K562 (cell line): Measurements from ENCODE around the gene SMIM10L1. TPM values are rescaled to one million over a fixed set of nuclear protein-coding genes. Genes with fewer than 3 reads are reported as not detected.

Experiments used
- ATAC-seq: fragments of 200-7000 bp; cut with Tn5 transposase; 3 replicates; pipeline ENCODE4 v1.9.1; 2020; ENCODE audit warnings: moderate library complexity
- BruUV-seq: library from RNA; stranded (reverse); fragments of 400-500 nt; replicated peaks from 2 replicates; lab custom pipeline; 2021; lab: Mats Ljungman, UMichigan
- CTCF ChIA-PET: fragments of 300-600 bp; formaldehyde crosslinking; extraction: SDS; loops from one replicate; lab custom pipeline; 2021; ENCODE audit warnings: low intra/inter-chr PET ratio; lab: Yijun Ruan, JAX
- POLR2A ChIA-PET: fragments of 300-600, 350-650 bp; sonication (Branson Sonifier 250); formaldehyde crosslinking; extraction: SDS; loops from one replicate; lab custom pipeline; 2021; ENCODE audit warnings: antibody characterized with exemption, inconsistent platforms; lab: Yijun Ruan, JAX
- DNase-seq, 4 experiments: peaks; one replicate each; pipeline versions ENCODE4 v3.0.0 to v3.0.0-alpha.2; 2011 to 2018; ENCODE audit warnings: low spot score in 3 of 4, mixed read lengths in 3 of 4; ENCODE audit errors: extremely low read depth in 1 of 4
- FAIRE-seq: peaks from 2 replicates; lab custom pipeline; 2011; peaks lifted over from hg19 to GRCh38; lab: Jason Lieb, UNC
- H2AFZ ChIP-seq: 2 replicates; pipeline ENCODE4 v1.6.0; 2011; ENCODE audit warnings: low read depth, low read length, control low read depth, inconsistent platforms
- H3K27ac ChIP-seq: fragments of 200-600 bp; 3 replicates; pipeline ENCODE4 v1.8.0; 2011; ENCODE audit warnings: low read depth, mild to moderate bottlenecking, control low read depth, inconsistent platforms, low read length, moderate library complexity, mixed read lengths; ENCODE audit errors: extremely low read depth
- H3K27me3 ChIP-seq, 2 experiments: fragments of 300-600 bp in 1 of 2; 2 replicates in 1 of 2; 3 replicates in 1 of 2; pipeline versions ENCODE4 v1.6.0 to v1.8.0; 2011; ENCODE audit warnings: inconsistent platforms in 2 of 2, low read length in 2 of 2, mild to moderate bottlenecking in 1 of 2, mixed read lengths in 1 of 2, moderate library complexity in 1 of 2; ENCODE audit not compliant: control insufficient read depth in 2 of 2, insufficient read depth in 2 of 2
- H3K36me3 ChIP-seq: fragments of 300-600 bp; 3 replicates; pipeline ENCODE4 v1.8.0; 2011; ENCODE audit warnings: mild to moderate bottlenecking, low read length, inconsistent platforms; ENCODE audit not compliant: control insufficient read depth, insufficient read depth
- H3K4me1 ChIP-seq, 2 experiments: fragments of 200-600 bp in 1 of 2; replicated peaks in 1 of 2; 2 replicates in 1 of 2; 3 replicates in 1 of 2; pipeline versions ENCODE4 v1.5.1 to v1.8.0; 2011; ENCODE audit warnings: inconsistent platforms in 2 of 2, low read length in 2 of 2, mild to moderate bottlenecking in 1 of 2, mixed read lengths in 1 of 2, moderate library complexity in 1 of 2; ENCODE audit not compliant: control insufficient read depth in 2 of 2, insufficient read depth in 2 of 2
- H3K4me2 ChIP-seq: 2 replicates; pipeline ENCODE4 v1.6.1; 2011; ENCODE audit warnings: low read length, control low read depth, inconsistent platforms, mixed read lengths; ENCODE audit not compliant: insufficient read depth
- H3K4me3 ChIP-seq: fragments of 200-600 bp; sonication (generic), shearing (Covaris generic); 2 replicates; pipeline ENCODE4 v1.5.1; 2016; ENCODE audit warnings: control low read depth, inconsistent platforms
- H3K79me2 ChIP-seq: fragments of 200-600 bp; 3 replicates; pipeline ENCODE4 v1.8.0; 2011; ENCODE audit warnings: low read length, inconsistent platforms; ENCODE audit not compliant: control insufficient read depth, insufficient read depth
- H3K9ac ChIP-seq, 2 experiments: 2 replicates each; pipeline versions ENCODE4 v1.6.0 to v1.6.1; 2011; ENCODE audit warnings: low read depth in 2 of 2, low read length in 2 of 2, control low read depth in 1 of 2, inconsistent platforms in 1 of 2, mild to moderate bottlenecking in 1 of 2, mixed read lengths in 1 of 2; ENCODE audit not compliant: insufficient read depth in 1 of 2
- H3K9me1 ChIP-seq: one replicate; pipeline ENCODE4 v1.6.0; 2011; ENCODE audit warnings: inconsistent platforms, mild to moderate bottlenecking, low read length, moderate library complexity; ENCODE audit not compliant: control insufficient read depth, insufficient read depth
- H3K9me3 ChIP-seq: replicated peaks from 2 replicates; pipeline ENCODE4 v1.5.1; 2011; ENCODE audit warnings: low read depth, low read length, inconsistent platforms; ENCODE audit not compliant: control insufficient read depth, insufficient read depth
- H4K20me1 ChIP-seq: replicated peaks from 2 replicates; pipeline ENCODE4 v1.6.1; 2011; ENCODE audit warnings: low read length, inconsistent platforms, mixed read lengths; ENCODE audit not compliant: control insufficient read depth, insufficient read depth
- BACH1 ChIP-seq: fragments of 200-800 bp; sonication (Bioruptor generic); IDR thresholded peaks from 2 replicates; pipeline ENCODE4 v1.6.1; 2016; ENCODE audit warnings: missing genetic modification characterization, missing compliant biosample characterization
- MTA2 ChIP-seq: fragments of 450-650 bp; IDR thresholded peaks from 2 replicates; pipeline ENCODE4 v1.6.1; 2016; ENCODE audit warnings: low read depth
- PCBP1 ChIP-seq: fragments of 200-400 bp; formaldehyde crosslinking; IDR thresholded peaks from 2 replicates; pipeline ENCODE4 v1.6.1; 2018; ENCODE audit warnings: mild to moderate bottlenecking, low read depth, low read length; ENCODE audit not compliant: poor library complexity, severe bottlenecking
- RBBP5 ChIP-seq: fragments of 200-600 bp; sonication (generic); IDR thresholded peaks from 2 replicates; pipeline ENCODE4 v1.6.1; 2012; ENCODE audit warnings: borderline replicate concordance, mild to moderate bottlenecking, low read length, control low read depth, inconsistent platforms; ENCODE audit not compliant: insufficient read depth, poor library complexity, severe bottlenecking
- SRSF9 ChIP-seq: fragments of 200-400 bp; formaldehyde crosslinking; IDR thresholded peaks from 2 replicates; pipeline ENCODE4 v1.6.1; 2017; ENCODE audit warnings: low read depth, low read length, borderline replicate concordance
- ZNF507 ChIP-seq: conservative IDR thresholded peaks from 2 replicates; pipeline ENCODE4 v1.6.1; 2017; ENCODE audit warnings: missing genetic modification characterization, missing compliant biosample characterization
- ZNF668 ChIP-seq: fragments of 250-450 bp; sonication (Bioruptor Pico); IDR thresholded peaks from 2 replicates; pipeline ENCODE4 v1.8.0; 2022; ENCODE audit warnings: mild to moderate bottlenecking, inconsistent platforms
- WGBS: fragments of 100-300 bp; shearing (Covaris generic); methylation state at CpG from one replicate; pipeline ENCODE4 v1.1.6; 2016; ENCODE audit warnings: low coverage, mixed read lengths; ENCODE audit not compliant: insufficient coverage; ENCODE audit errors: missing lambda C conversion rate; 5-methylcytosine and 5-hydroxymethylcytosine counted together
- in situ Hi-C: fragments of 300-500 bp; cut with MboI; formaldehyde crosslinking; loops from 4 replicates; pipeline ENCODE4 v1.15.0; 2018; ENCODE audit warnings: inconsistent platforms, mixed read lengths
- intact Hi-C: fragments of 100-400 bp; cut with micrococcal nuclease; formaldehyde crosslinking; loops from 2 replicates; pipeline ENCODE4 v1.14.2; 2022
- polyA plus RNA-seq, 8 experiments: library from polyadenylated mRNA; depleted of rRNA in 4 of 8; stranded (reverse) in 5 of 8; unstranded in 3 of 8; fragments of >200 nt; fragmentation: Nextera tagmentation in 2 of 8; fragmentation: Illumina TruSeq in 1 of 8; extraction: Ambion mirVana in 2 of 8; extraction: Trizol in 1 of 8; gene quantifications; 2 replicates each; pipeline versions ENCODE4 v1.2.1 to v1.2.3, GENCODE V29; 2011 to 2014; ENCODE audit warnings: inconsistent platforms in 1 of 8, missing spikeins in 1 of 8
- total RNA-seq, 7 experiments: library from RNA; depleted of rRNA in 6 of 7; stranded (reverse); fragments of >200 nt in 6 of 7; fragmentation: Illumina TruSeq in 2 of 7; extraction: Trizol in 2 of 7; gene quantifications; 2 replicates each; pipeline versions ENCODE4 v1.2.1 to v1.2.3, GENCODE V29; 2011 to 2021; ENCODE audit warnings: low replicate concordance in 1 of 7
- TF ChIP-seq, protein P1 (sequence below): fragments of 250-450 bp; sonication (Bioruptor Pico); IDR thresholded peaks from 2 replicates; pipeline ENCODE4 v1.4.0; 2020; ENCODE audit warnings: mild to moderate bottlenecking, moderate library complexity
- TF ChIP-seq, protein P2 (sequence below): fragments of 450-650 bp; formaldehyde crosslinking; IDR thresholded peaks from 2 replicates; pipeline ENCODE4 v1.4.0; 2022; ENCODE audit warnings: missing genetic modification characterization

The SMIM10L1 gene
- total and polyA plus RNA-seq, 9 of the 15 experiments (the other 6 are each of a cell fraction or from before 2014, with no cell fraction given): 3.0 to 12.1 (median 9.0) TPM

DNA sequence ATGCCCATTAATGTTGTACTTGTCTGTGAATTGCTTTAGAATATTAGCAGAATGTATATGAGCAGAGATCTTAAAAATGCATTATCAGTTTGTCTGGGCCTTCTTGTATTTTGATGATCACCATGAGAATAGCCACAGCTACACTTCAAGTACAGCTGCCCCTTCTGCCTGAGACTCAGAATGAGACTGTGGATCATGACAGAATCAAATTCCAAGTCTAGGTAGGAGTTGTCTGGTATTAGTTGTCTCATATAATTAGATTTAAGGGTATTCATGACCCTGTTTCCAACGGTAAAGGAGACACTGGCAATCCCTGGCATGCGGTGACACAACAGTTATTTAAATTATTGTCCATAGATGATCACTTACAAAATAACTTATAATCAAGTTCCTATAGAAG, 18.3 kb upstream of the SMIM10L1 start:
- ATAC-seq: no peak
- Histone ChIP-seq H3K27me3 (no peaks in the 10 kb centered on the region), H3K4me2 (no peak overlapping the region), H3K9me1 (no peaks in the 10 kb centered on the region), H3K27ac (no peak overlapping the region), H3K4me3 (no peak overlapping the region), H3K79me2 (peaks cover 61% of the 10 kb centered on the region), H3K9me3 (no peaks in the 10 kb centered on the region; the same call in none of the 2 replicates), H4K20me1 (no peaks in the 10 kb centered on the region), H3K36me3 (peaks cover 1% of the 10 kb centered on the region; the same call in 1 of the 3 replicates), H2AFZ (no peak overlapping the region), H3K9ac (no peak overlapping the region), H3K4me1 (no peaks in the 10 kb centered on the region)
- WGBS: 94% methylated on average over 2 of the region's 2 CpGs
- FAIRE-seq: no peak
- DNase-seq: no peak
- TF ChIP-seq ZNF668 (CRISPR knock-in tag) (no peak), RBBP5 (no peak), BACH1 (tag) (no peak), SRSF9 (no peak), ZNF507 (tag) (no peak), PCBP1 (no peak), MTA2 (no peak)
- TF ChIP-seq, protein P1, sequence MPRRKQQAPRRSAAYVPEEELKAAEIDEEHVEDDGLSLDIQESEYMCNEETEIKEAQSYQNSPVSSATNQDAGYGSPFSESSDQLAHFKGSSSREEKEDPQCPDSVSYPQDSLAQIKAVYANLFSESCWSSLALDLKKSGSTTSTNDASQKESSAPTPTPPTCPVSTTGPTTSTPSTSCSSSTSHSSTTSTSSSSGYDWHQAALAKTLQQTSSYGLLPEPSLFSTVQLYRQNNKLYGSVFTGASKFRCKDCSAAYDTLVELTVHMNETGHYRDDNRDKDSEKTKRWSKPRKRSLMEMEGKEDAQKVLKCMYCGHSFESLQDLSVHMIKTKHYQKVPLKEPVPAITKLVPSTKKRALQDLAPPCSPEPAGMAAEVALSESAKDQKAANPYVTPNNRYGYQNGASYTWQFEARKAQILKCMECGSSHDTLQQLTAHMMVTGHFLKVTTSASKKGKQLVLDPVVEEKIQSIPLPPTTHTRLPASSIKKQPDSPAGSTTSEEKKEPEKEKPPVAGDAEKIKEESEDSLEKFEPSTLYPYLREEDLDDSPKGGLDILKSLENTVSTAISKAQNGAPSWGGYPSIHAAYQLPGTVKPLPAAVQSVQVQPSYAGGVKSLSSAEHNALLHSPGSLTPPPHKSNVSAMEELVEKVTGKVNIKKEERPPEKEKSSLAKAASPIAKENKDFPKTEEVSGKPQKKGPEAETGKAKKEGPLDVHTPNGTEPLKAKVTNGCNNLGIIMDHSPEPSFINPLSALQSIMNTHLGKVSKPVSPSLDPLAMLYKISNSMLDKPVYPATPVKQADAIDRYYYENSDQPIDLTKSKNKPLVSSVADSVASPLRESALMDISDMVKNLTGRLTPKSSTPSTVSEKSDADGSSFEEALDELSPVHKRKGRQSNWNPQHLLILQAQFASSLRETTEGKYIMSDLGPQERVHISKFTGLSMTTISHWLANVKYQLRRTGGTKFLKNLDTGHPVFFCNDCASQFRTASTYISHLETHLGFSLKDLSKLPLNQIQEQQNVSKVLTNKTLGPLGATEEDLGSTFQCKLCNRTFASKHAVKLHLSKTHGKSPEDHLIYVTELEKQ (CRISPR knock-in tag): no peak
- TF ChIP-seq, protein P2, sequence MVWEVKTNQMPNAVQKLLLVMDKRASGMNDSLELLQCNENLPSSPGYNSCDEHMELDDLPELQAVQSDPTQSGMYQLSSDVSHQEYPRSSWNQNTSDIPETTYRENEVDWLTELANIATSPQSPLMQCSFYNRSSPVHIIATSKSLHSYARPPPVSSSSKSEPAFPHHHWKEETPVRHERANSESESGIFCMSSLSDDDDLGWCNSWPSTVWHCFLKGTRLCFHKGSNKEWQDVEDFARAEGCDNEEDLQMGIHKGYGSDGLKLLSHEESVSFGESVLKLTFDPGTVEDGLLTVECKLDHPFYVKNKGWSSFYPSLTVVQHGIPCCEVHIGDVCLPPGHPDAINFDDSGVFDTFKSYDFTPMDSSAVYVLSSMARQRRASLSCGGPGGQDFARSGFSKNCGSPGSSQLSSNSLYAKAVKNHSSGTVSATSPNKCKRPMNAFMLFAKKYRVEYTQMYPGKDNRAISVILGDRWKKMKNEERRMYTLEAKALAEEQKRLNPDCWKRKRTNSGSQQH (CRISPR knock-in tag): no peak
- BruUV-seq: no TSS peak
- ChIA-PET CTCF (no interaction called here), POLR2A (no interaction called here)
- in situ Hi-C loops: no loop called here
- intact Hi-C loops: no loop called here
